Activated CD8-positive, alpha-beta memory T cell treated with anti-CD3 and anti-CD28 coated beads, Interleukin-2, amount 50 U/mL, for 4 hours (primary cell): ENCODE measurements around the gene PARL.
A peak's percentile ranks its signal among the peaks of the same experiment; 100 is the strongest.

Experiments used
- DNase-seq: peaks from one replicate; pipeline ENCODE4 v3.0.0-alpha.2; 2020

PARL gene

GRCh38 chr3:183845608-183846288 lies 38.9 kb downstream of the PARL start:
- DNase-seq: no peak

GRCh38 chr3:183845090-183845489 lies 39.6 kb downstream of the PARL start:
- no peak for DNase-seq

GRCh38 chr3:183844606-183845005 lies 40.1 kb downstream of the PARL start:
- no peak for DNase-seq

- DNase-seq: no peak
Observed at GRCh38 chr3:183839751-183840150, 44.9 kb downstream of the PARL start.

GRCh38 chr3:183837894-183838293 lies 46.8 kb downstream of the PARL start:
- no peak for DNase-seq

GRCh38 chr3:183837390-183837789 lies 47.3 kb downstream of the PARL start:
- no peak for DNase-seq

GRCh38 chr3:183833516-183833915 lies 51.2 kb downstream of the PARL start:
- DNase-seq: no peak

- no peak for DNase-seq
Observed at GRCh38 chr3:183830187-183830586, 54.5 kb downstream of the PARL start.

GRCh38 chr3:183829466-183829865 lies 55.2 kb downstream of the PARL start:
- no peak for DNase-seq

GRCh38 chr3:183828538-183828870 lies 56.2 kb downstream of the PARL start:
- DNase-seq: no peak

GRCh38 chr3:183827809-183828537 lies 56.7 kb downstream of the PARL start:
- DNase-seq: no peak

GRCh38 chr3:183826448-183827250 lies 58.0 kb downstream of the PARL start:
- no peak for DNase-seq

GRCh38 chr3:183825456-183826161 lies 59.1 kb downstream of the PARL start, which contains the start of gene MAP6D1:
TSS of gene MAP6D1 (minus strand) at chr3:183825577. CDS start at chr3:183825547, 30 bp downstream.
- peak; percentile 70 for DNase-seq

GRCh38 chr3:183824761-183825455 lies 59.8 kb downstream of the PARL start:
- DNase-seq: peak; percentile 35

- DNase-seq: no peak
Observed at GRCh38 chr3:183823963-183824362, 60.7 kb downstream of the PARL start.

- DNase-seq: no peak
Observed at GRCh38 chr3:183822631-183823030, 62.0 kb downstream of the PARL start.

- no peak for DNase-seq
Observed at GRCh38 chr3:183819831-183820230, 64.8 kb downstream of the PARL start.

GRCh38 chr3:183818706-183819624 lies 65.7 kb downstream of the PARL start:
- no peak for DNase-seq

GRCh38 chr3:183818041-183818620 lies 66.5 kb downstream of the PARL start:
- DNase-seq: no peak

- no peak for DNase-seq
Observed at GRCh38 chr3:183817639-183818038, 67.0 kb downstream of the PARL start.
